DND-41 (cell line): ENCODE results near the gene WDPCP.

Experiments used
- ATAC-seq: fragments of 200-7000 bp; cut with Tn5 transposase; 3 replicates; pipeline ENCODE4 v1.9.1; 2021; ENCODE audit warnings: low read depth; ENCODE audit not compliant: insufficient read depth
- DNase-seq: peaks from one replicate; pipeline ENCODE4 v3.0.0-alpha.2; 2020
- H2AFZ ChIP-seq: 2 replicates; pipeline ENCODE4 v1.6.0; 2012; ENCODE audit warnings: low read depth, low read length
- H3K27ac ChIP-seq: 2 replicates; pipeline ENCODE4 v1.5.1; 2012; ENCODE audit warnings: low read length, inconsistent platforms
- H3K27me3 ChIP-seq: fragments of 200-600 bp; sonication (generic); 2 replicates; pipeline ENCODE4 v1.6.0; 2012; ENCODE audit warnings: low read length, mild to moderate bottlenecking, inconsistent platforms; ENCODE audit not compliant: insufficient read depth, poor library complexity
- H3K36me3 ChIP-seq: 2 replicates; pipeline ENCODE4 v1.5.1; 2012; ENCODE audit warnings: low read length, inconsistent platforms; ENCODE audit not compliant: insufficient read depth
- H3K4me1 ChIP-seq: 2 replicates; pipeline ENCODE4 v1.5.1; 2012; ENCODE audit warnings: mild to moderate bottlenecking, low read length; ENCODE audit not compliant: insufficient read depth
- H3K4me2 ChIP-seq: 2 replicates; pipeline ENCODE4 v1.6.0; 2012; ENCODE audit warnings: mild to moderate bottlenecking, moderate library complexity, low read length, inconsistent platforms; ENCODE audit not compliant: insufficient read depth
- H3K4me3 ChIP-seq, 2 experiments: fragments of 200-600 bp in 1 of 2; shearing (Covaris generic) in 1 of 2; 2 replicates each; pipeline ENCODE4 v1.5.1; 2012 to 2016; ENCODE audit warnings: inconsistent platforms in 2 of 2, low read length in 2 of 2, mild to moderate bottlenecking in 2 of 2, low read depth in 1 of 2, moderate library complexity in 1 of 2
- H3K79me2 ChIP-seq: 2 replicates; pipeline ENCODE4 v1.6.0; 2012; ENCODE audit warnings: low read length, inconsistent platforms; ENCODE audit not compliant: insufficient read depth
- H3K9ac ChIP-seq: 2 replicates; pipeline ENCODE4 v1.6.0; 2012; ENCODE audit warnings: low read depth, mild to moderate bottlenecking, inconsistent platforms, low read length, moderate library complexity
- H3K9me3 ChIP-seq: 2 replicates; pipeline ENCODE4 v1.5.1; 2012; ENCODE audit warnings: low read length, moderate library complexity, mild to moderate bottlenecking, inconsistent platforms; ENCODE audit not compliant: insufficient read depth, severe bottlenecking
- H4K20me1 ChIP-seq: 2 replicates; pipeline ENCODE4 v1.6.0; 2012; ENCODE audit warnings: low read length; ENCODE audit not compliant: insufficient read depth
- CTCF ChIP-seq: IDR thresholded peaks from 2 replicates; pipeline ENCODE4 v1.5.1; 2012; ENCODE audit warnings: borderline replicate concordance, low read length, moderate library complexity, mild to moderate bottlenecking; ENCODE audit not compliant: poor library complexity, severe bottlenecking; ENCODE audit errors: extremely low read depth
- EZH2 ChIP-seq: IDR thresholded peaks from 3 replicates; pipeline ENCODE4 v1.6.1; 2012; ENCODE audit warnings: borderline replicate concordance, low read depth, mild to moderate bottlenecking, moderate library complexity, low read length, inconsistent platforms; ENCODE audit not compliant: severe bottlenecking

WDPCP gene

GRCh38 chr2:63073994-63074393, 514.3 kb downstream of the WDPCP start:
- ATAC-seq, result no peak
- no peak overlapping the region for H3K9ac ChIP-seq
- no peaks in the 10 kb centered on the region for H3K79me2 ChIP-seq
- no peak for TF ChIP-seq CTCF
- no peak for TF ChIP-seq EZH2
- H3K27me3 ChIP-seq, result no peaks in the 10 kb centered on the region
- H3K9me3 ChIP-seq, result no peaks in the 10 kb centered on the region
- H3K4me1 ChIP-seq, result no peaks in the 10 kb centered on the region
- H4K20me1 ChIP-seq, result no peaks in the 10 kb centered on the region
- H3K36me3 ChIP-seq, result no peaks in the 10 kb centered on the region
- H2AFZ ChIP-seq, result no peak overlapping the region
- H3K27ac ChIP-seq, result no peak overlapping the region
- no peak overlapping the region for H3K4me3 ChIP-seq
- no peak overlapping the region for H3K4me2 ChIP-seq
- no peak for DNase-seq

- TF ChIP-seq CTCF (no peak), EZH2 (no peak)
- Histone ChIP-seq H3K4me2 (no peak overlapping the region), H2AFZ (no peak overlapping the region), H4K20me1 (no peaks in the 10 kb centered on the region), H3K4me3 (no peak overlapping the region), H3K27ac (no peak overlapping the region), H3K4me1 (no peaks in the 10 kb centered on the region), H3K36me3 (no peaks in the 10 kb centered on the region), H3K9me3 (no peaks in the 10 kb centered on the region), H3K9ac (no peak overlapping the region), H3K79me2 (no peaks in the 10 kb centered on the region), H3K27me3 (no peaks in the 10 kb centered on the region)
- ATAC-seq (no peak), DNase-seq (no peak)
Measured at GRCh38 chr2:63071664-63072063, 516.6 kb downstream of the WDPCP start.
